Transverse colon (tissue), 4 donors: Measurements from ENCODE around the gene XYLT1. TPM values are rescaled to one million over a fixed set of nuclear protein-coding genes. Genes with fewer than 3 reads are reported as not detected.

Experiments
- DNase-seq: peaks from one replicate; pipeline ENCODE4 v3.0.0-alpha.2; 2019
- H3K27ac ChIP-seq, 4 donors: fragments of 200-600 bp; sonication (generic); 2 replicates each; pipeline ENCODE4 v1.5.1; 2016 to 2018; ENCODE audit warnings: inconsistent platforms in 4 of 4
- H3K27me3 ChIP-seq: fragments of 200-600 bp; sonication (generic); 2 replicates; pipeline ENCODE4 v1.5.1; 2017; ENCODE audit warnings: inconsistent platforms
- H3K36me3 ChIP-seq, 4 donors: fragments of 200-600 bp; sonication (generic); 2 replicates each; pipeline ENCODE4 v1.5.1; 2017 to 2019; ENCODE audit warnings: inconsistent platforms in 4 of 4
- H3K4me1 ChIP-seq, 4 donors: fragments of 200-600 bp; sonication (generic); 2 replicates each; pipeline ENCODE4 v1.5.1; 2017 to 2020; ENCODE audit warnings: inconsistent platforms in 4 of 4
- H3K4me3 ChIP-seq, 4 donors: fragments of 200-600 bp; sonication (generic); 1 replicate in 1 of 4; 2 replicates in 3 of 4; pipeline versions ENCODE4 v1.5.1 to v1.6.1; 2017 to 2019; ENCODE audit warnings: inconsistent platforms in 4 of 4
- H3K9me3 ChIP-seq, 2 donors: fragments of 200-600 bp; sonication (generic); 2 replicates each; pipeline ENCODE4 v1.5.1; 2017 to 2019; ENCODE audit warnings: inconsistent platforms in 2 of 2
- EP300 ChIP-seq: sonication (generic); formaldehyde crosslinking; IDR thresholded peaks from one replicate; pipeline ENCODE4 v1.6.1; 2017; ENCODE audit warnings: antibody characterized with exemption, low read depth
- POLR2A ChIP-seq: fragments of 450-650 bp; IDR thresholded peaks from one replicate; pipeline ENCODE4 v1.6.1; 2016; ENCODE audit warnings: antibody characterized with exemption, mild to moderate bottlenecking, moderate library complexity
- POLR2AphosphoS5 ChIP-seq, 3 donors: sonication (generic); formaldehyde crosslinking; IDR thresholded peaks; one replicate each; pipeline ENCODE4 v1.6.1; 2016; ENCODE audit warnings: antibody characterized with exemption in 3 of 3
- WGBS, 2 donors: methylation state at CpG; one replicate each; pipeline ENCODE4 v1.1.5; 2018; ENCODE audit warnings: low coverage in 1 of 2; 5-methylcytosine and 5-hydroxymethylcytosine counted together
- in situ Hi-C, 4 donors: fragments of 200-750 bp; cut with MboI; loops; one replicate each; pipeline versions ENCODE4 v1.15.0 to v1.15.1; 2017; ENCODE audit warnings: low sequenced_read_pairs in 3 of 4, low pct_ligation_motif_present in 1 of 4, low pct_unique_long_range_greater_than_20kb in 1 of 4
- intact Hi-C: fragments of 100-400 bp; cut with DNase I; formaldehyde crosslinking; loops from one replicate; pipeline ENCODE4 v1.15.1; 2023; ENCODE audit warnings: low total_unique reads
- total RNA-seq, 4 donors: library from RNA; depleted of rRNA; stranded (reverse); fragments of >200 nt; gene quantifications; one replicate each; pipeline ENCODE4 v1.1.0, GENCODE V29; 2016
- TF ChIP-seq, protein P1 (sequence below), 5 experiments: fragments of 200-600 bp in 3 of 5; fragments of 450-650 bp in 2 of 5; sonication (generic) in 3 of 5; IDR thresholded peaks; 1 replicate in 2 of 5; 2 replicates in 3 of 5; pipeline ENCODE4 v1.5.1; 2016 to 2017; ENCODE audit warnings: antibody characterized with exemption in 5 of 5, inconsistent platforms in 3 of 5, mild to moderate bottlenecking in 2 of 5, moderate library complexity in 1 of 5

Gene XYLT1
- total RNA-seq, 4 donors from 2014 or later, result 22.3 to 44.6 (median 39.4) TPM

DNA sequence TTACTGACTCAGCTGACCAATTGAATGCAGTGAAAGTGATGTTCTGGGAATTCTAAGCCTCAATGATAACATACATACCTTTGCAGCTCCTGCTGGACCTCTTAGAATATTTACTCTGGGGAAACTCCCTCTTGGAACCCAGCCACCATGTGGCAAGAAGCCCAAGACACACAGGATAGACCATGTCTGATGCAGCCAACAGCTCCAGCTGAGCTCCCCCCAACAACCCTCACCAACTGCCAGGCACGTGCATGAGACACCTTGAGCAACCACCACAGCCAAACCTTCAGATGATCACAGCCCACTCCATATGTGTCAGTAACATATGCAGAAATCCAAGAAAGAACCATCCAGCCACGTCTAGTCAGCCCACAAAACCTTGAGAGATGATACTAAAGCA, 53.0 kb downstream of the XYLT1 start:
- Histone ChIP-seq H3K27ac (peak overlapping the region in 1 of 4 donors; percentile 60), H3K36me3 (no peaks in the 10 kb centered on the region), H3K4me3 (no peak overlapping the region), H3K4me1 (peaks cover 0 to 17% (median 3%) of the 10 kb centered on the region in 4 donors), H3K27me3 (no peaks in the 10 kb centered on the region), H3K9me3 (no peaks in the 10 kb centered on the region)
- peak; percentile 21 for DNase-seq
- 77 to 80% methylated on average over 1 to 2 of the region's 2 CpGs for WGBS, 2 donors
- in situ Hi-C loops, result no loop called here
- intact Hi-C loops, result loop anchor here (10.0 kb wide), 1 partner anchor 47 kb away; no protein-coding TSS in a partner anchor
- TF ChIP-seq EP300 (no peak), POLR2AphosphoS5 (IDR thresholded peaks at IDR 0.05) (no peak), POLR2A (no peak)
- TF ChIP-seq, protein P1, sequence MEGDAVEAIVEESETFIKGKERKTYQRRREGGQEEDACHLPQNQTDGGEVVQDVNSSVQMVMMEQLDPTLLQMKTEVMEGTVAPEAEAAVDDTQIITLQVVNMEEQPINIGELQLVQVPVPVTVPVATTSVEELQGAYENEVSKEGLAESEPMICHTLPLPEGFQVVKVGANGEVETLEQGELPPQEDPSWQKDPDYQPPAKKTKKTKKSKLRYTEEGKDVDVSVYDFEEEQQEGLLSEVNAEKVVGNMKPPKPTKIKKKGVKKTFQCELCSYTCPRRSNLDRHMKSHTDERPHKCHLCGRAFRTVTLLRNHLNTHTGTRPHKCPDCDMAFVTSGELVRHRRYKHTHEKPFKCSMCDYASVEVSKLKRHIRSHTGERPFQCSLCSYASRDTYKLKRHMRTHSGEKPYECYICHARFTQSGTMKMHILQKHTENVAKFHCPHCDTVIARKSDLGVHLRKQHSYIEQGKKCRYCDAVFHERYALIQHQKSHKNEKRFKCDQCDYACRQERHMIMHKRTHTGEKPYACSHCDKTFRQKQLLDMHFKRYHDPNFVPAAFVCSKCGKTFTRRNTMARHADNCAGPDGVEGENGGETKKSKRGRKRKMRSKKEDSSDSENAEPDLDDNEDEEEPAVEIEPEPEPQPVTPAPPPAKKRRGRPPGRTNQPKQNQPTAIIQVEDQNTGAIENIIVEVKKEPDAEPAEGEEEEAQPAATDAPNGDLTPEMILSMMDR (IDR thresholded peaks at IDR 0.05), result no peak

DNA sequence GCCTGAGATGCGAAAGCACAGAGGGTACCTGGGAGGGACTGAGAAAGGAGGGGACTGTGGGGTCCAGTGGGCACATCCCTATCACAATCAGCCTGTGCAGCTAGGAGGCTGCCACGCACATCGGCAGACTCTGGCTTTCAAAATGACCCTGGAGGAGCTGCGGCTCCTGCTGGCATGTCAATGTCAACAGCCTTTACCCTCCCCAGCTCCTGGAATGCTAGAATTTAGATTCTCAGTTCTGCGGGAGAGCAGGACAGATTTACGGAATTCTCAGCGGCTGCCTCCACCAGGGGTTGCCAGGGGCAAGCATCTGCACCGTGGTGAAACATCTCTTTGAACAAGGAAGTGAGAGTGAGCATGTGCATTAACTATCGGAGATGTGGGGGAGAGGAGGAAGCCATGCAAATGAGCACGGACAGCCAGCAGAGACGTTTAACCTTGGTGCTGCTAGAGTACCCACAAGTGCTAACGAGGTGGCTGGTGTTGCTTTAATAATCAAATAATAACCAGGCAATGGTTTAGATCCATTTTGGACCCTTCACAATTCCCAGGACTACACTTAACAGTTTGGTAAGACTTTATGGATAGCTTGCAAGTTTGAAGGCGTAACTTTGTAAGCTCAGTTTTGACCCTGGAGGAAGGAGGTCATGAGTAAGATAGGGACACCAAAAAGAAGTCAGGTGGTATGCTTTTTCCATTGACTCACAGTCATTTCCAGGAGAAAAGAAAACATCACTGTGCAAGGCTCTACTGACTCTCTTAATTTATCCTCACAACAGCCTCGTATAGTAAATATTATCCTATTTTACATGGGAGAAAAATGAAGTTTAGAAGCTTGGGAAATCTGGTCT, 54.1 kb downstream of the XYLT1 start:
- Histone ChIP-seq H3K27me3 (no peaks in the 10 kb centered on the region), H3K4me1 (peaks cover 0 to 17% (median 3%) of the 10 kb centered on the region in 4 donors), H3K4me3 (peak overlapping the region in 1 of 4 donors; percentile 1), H3K27ac (peak overlapping the region; percentile 23 to 60 (median 50)), H3K9me3 (no peaks in the 10 kb centered on the region), H3K36me3 (no peaks in the 10 kb centered on the region)
- TF ChIP-seq POLR2A, result peak; percentile 16
- TF ChIP-seq, protein P1 (IDR thresholded peaks at IDR 0.05), result no peak
- peak in 1 of 3 donors; percentile 38 for TF ChIP-seq POLR2AphosphoS5 (IDR thresholded peaks at IDR 0.05)
- TF ChIP-seq EP300, result no peak
- in situ Hi-C loops, result no loop called here
- WGBS, 2 donors, result 50 to 59% methylated on average over 2 to 14 of the region's 14 CpGs
- DNase-seq, result peak; percentile 60
- intact Hi-C loops, result loop anchor here (10.0 kb wide), 1 partner anchor 48 kb away; no protein-coding TSS in a partner anchor

DNA sequence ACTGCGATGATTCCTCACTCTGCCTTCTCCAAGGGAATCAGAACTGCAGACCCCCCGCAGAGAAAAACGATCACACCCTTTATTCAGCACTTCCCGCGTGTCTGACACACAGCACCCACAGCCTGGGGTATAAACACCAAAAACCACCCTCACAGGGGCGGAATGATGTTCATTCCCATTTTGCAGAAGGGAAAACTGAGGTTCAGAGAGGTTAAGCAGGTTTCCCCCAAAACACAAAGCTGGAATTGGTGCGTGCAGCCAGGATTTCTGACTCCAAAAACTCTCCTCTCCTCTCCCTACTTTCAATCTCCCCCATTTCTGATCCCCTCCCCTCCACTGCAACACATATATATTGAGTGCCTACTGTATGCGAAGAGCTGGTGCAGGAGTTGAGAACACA, 55.8 kb downstream of the XYLT1 start:
- WGBS, 2 donors, result 83 to 92% methylated on average over 1 to 8 of the region's 8 CpGs
- intact Hi-C loops (loop anchor here (10.0 kb wide), 1 partner anchor 50 kb away; no protein-coding TSS in a partner anchor), in situ Hi-C loops (no loop called here)
- H3K4me1 ChIP-seq, result peaks cover 0 to 17% (median 3%) of the 10 kb centered on the region in 4 donors
- H3K4me3 ChIP-seq, result no peak overlapping the region
- no peaks in the 10 kb centered on the region for H3K27me3 ChIP-seq
- H3K9me3 ChIP-seq, result no peaks in the 10 kb centered on the region
- no peaks in the 10 kb centered on the region for H3K36me3 ChIP-seq
- DNase-seq, result no peak
- TF ChIP-seq POLR2AphosphoS5 (IDR thresholded peaks at IDR 0.05), result no peak
- TF ChIP-seq POLR2A, result no peak
- H3K27ac ChIP-seq, result no peak overlapping the region

DNA sequence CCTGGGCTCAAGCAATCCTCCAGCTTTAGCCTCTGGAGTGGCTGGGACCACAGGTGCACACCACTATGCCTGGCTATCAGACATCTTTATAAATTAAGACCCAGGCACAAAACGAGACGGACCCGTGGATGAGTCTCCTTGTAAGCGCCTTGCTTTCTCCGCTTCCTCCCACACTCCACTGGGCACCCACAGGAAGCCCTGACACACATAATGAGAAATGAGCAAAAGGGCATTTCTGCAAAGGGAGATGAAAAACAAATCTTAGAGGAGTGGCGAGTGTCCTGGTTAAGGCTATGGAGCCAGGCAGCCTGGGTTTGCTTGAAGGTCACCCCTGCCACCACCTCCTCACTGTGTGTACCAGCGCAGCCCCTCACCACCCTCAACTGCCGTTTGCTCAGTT, 56.3 kb downstream of the XYLT1 start:
- Histone ChIP-seq H3K27ac (no peak overlapping the region), H3K4me3 (no peak overlapping the region), H3K27me3 (no peaks in the 10 kb centered on the region), H3K4me1 (peaks cover 0 to 17% (median 3%) of the 10 kb centered on the region in 4 donors), H3K36me3 (no peaks in the 10 kb centered on the region), H3K9me3 (no peaks in the 10 kb centered on the region)
- in situ Hi-C loops, result no loop called here
- peak; percentile 14 for DNase-seq
- WGBS, 2 donors, result 70% methylated on average over 8 of the region's 8 CpGs; no CpG with 5 or more reads in 1 of the 2 donors
- intact Hi-C loops, result loop anchor here (10.0 kb wide), 1 partner anchor 50 kb away; no protein-coding TSS in a partner anchor
- TF ChIP-seq POLR2AphosphoS5 (IDR thresholded peaks at IDR 0.05) (no peak), EP300 (no peak), POLR2A (no peak)
- TF ChIP-seq, protein P1 (IDR thresholded peaks at IDR 0.05), result no peak
